Stimulated activated CD4-positive, alpha-beta T cell treated with anti-CD3 and anti-CD28 coated beads, Interleukin-12 subunit alpha, Interleukin-12 subunit beta, amount 100 ng/mL, for 4 hours (primary cell): ENCODE results near the gene GRID2.
"Not testable (repeated sequence)": the region's sequence is repeated elsewhere in the genome, so short reads cannot be mapped to it uniquely, and the experiment has no call there.

Source experiments
- DNase-seq: peaks from one replicate; pipeline ENCODE4 v3.0.0-alpha.2; 2020

The GRID2 gene

GRCh38 chr4:93346840-93347239 is 1043.1 kb downstream of the GRID2 start:
- DNase-seq, result no peak

- DNase-seq, result no peak
These were observed 1045.1 kb downstream of the GRID2 start for GRCh38 chr4:93348896-93349295.

GRCh38 chr4:93351846-93352245 is 1048.1 kb downstream of the GRID2 start:
- DNase-seq, result no peak

DNA sequence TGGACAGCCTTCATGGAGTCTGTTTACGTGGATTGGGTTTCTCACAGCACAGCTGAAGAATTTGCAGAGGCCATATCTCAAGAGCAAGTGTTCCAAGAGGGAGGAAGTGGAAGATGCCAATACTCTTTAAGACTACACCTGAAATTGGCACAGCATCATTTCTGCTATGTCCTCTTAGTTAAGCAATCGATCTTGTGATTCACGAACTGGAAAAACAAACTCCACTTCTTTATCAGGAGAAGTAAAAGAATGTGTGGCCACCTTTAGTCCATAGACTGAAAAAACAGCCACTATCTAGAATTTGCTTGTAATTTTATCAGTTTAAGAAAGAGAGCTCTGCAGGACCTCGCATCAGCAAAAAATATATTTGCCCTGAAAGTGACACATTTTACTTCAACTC is 1051.6 kb downstream of the GRID2 start:
- DNase-seq, result no peak

GRCh38 chr4:93359586-93359985 is 1055.8 kb downstream of the GRID2 start:
- no peak for DNase-seq

DNA sequence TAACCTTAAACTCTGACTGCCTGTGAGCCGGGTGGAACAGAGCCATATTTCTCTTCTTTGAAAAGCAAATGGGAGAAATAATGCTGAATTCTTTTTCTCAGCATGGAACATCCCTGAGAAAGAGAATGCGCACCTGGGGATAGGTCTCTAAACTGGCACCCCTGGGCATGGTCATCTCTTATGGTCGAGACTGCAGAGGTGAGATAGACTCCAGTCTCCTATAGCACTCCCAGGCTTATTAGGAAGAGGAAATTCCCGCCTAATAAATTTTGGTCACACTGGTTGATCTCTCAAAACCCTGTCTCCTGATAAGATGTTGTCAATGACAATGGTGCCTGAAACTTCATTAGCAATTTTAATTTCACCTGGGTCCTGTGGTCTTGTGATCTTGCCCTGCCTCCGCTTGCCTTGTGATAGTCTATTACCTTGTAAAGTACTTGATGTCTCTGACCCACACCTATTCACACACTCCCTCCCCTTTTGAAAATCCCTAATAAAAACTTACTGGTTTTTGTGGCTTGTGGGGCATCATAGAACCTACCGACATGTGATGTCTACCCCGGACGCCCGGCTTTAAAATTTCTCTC is 1062.5 kb downstream of the GRID2 start:
- not testable (repeated sequence) for DNase-seq

DNA sequence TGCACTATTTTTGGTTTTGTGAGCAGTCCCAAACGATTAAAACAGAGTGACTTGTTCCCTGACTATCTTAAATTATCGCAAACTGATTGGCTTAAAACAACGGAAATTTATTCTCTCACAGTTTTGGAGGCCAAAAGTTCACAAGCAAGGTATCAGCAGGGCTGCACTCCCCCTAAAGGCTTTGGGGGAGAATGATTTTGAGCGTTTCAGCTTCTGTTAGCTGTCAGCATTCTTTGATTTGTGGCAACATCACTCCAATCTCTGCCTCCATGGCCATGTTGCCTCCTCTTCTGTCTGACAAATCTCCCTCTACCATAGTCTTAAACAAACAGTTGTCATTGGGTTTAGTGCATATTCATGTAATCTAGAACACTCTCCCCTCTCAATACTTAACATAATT is 1065.2 kb downstream of the GRID2 start:
- DNase-seq, result no peak

DNA sequence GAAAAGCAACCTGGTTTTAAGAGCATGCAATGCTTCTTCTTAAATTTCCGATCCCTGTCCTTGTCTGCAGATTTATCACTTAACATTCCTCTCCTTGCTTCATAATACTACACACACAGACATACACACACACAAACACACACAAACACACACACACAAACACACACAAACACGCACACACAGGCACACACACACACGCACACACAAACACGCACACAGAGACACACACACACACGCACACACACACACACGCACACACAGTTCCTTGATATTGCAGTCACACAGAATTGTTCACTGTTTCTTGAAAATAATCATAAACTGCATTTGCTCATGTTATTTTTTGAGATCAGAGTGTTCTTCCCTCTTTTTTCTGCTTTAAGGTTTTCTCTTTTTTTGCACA is 1066.5 kb downstream of the GRID2 start:
- DNase-seq, result no peak

- no peak for DNase-seq
These were observed 1070.4 kb downstream of the GRID2 start for GRCh38 chr4:93373893-93374860.

- DNase-seq, result no peak
These were observed 1080.5 kb downstream of the GRID2 start for GRCh38 chr4:93384241-93384640.

GRCh38 chr4:93384887-93385286 is 1081.1 kb downstream of the GRID2 start:
- DNase-seq, result no peak

DNA sequence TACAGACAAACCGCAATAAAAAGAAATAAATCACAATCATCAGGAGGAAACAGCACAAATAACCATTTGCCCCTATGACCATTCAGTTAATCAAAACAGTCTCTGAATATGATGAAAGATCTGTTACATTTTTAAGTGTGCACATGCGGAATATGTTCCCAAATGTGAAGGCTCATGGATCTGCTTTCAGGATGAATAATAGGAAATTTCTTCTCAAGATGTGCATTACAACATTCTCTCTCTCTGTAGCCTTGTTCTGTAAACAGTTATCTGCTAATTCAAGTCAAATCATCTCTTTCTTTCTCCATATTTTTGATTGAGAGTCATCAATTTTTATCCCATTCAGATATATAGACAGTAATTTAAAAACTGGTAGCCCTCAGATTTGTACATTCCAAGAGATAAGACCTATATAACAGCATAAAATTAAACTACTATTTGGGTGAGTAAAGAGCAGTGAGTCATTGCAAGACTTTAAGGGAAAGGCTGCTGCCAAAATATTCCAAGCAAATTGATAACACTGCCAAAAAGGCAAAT is 1090.8 kb downstream of the GRID2 start:
- no peak for DNase-seq

DNA sequence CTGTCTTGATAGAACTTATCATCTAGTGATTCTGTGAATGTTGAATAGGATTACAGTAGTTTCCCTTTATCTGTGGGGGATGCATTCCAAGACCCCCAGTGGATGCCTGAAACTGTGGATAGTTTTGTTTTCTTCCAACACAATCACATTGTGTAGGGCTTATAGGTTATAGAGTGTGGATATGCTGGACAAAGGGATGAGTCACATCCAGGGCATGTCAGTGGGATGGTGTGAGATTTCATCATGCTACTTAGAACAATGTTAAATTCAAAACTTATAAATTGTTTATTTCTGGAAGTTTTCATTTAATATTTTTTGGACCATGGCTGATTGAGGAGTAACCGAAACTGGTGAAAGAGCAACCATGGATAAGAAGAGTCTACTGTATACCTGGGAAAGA is 1092.5 kb downstream of the GRID2 start:
- no peak for DNase-seq

DNA sequence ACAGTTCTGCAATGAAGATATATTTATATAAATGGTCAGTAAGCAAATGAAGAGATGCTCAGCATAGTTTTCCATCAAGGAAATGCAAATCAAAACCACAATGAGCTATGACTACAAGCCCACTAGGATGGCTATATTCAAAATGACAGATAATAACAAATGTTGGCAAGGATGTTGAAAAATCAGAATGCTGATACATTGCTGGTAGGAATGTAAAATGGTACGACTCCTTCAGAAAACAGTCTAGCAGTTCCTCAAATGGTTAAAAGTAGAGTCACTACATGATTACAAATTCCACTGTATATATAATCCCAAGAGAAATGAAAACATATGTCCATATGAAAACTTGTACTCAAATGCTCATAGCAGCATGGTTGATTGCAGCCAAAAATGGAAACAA is 1099.8 kb downstream of the GRID2 start:
- no peak for DNase-seq

- DNase-seq, result no peak
These were observed 1103.9 kb downstream of the GRID2 start for GRCh38 chr4:93407493-93408275.

- DNase-seq, result no peak
These were observed 1105.3 kb downstream of the GRID2 start for GRCh38 chr4:93409035-93409434.

GRCh38 chr4:93414041-93414550 is 1110.3 kb downstream of the GRID2 start:
- no peak for DNase-seq

GRCh38 chr4:93416344-93417128 is 1112.8 kb downstream of the GRID2 start:
- DNase-seq, result no peak

- DNase-seq, result no peak
These were observed 1127.6 kb downstream of the GRID2 start for GRCh38 chr4:93431371-93431770.

GRCh38 chr4:93433840-93434239 is 1130.1 kb downstream of the GRID2 start:
- DNase-seq, result no peak

DNA sequence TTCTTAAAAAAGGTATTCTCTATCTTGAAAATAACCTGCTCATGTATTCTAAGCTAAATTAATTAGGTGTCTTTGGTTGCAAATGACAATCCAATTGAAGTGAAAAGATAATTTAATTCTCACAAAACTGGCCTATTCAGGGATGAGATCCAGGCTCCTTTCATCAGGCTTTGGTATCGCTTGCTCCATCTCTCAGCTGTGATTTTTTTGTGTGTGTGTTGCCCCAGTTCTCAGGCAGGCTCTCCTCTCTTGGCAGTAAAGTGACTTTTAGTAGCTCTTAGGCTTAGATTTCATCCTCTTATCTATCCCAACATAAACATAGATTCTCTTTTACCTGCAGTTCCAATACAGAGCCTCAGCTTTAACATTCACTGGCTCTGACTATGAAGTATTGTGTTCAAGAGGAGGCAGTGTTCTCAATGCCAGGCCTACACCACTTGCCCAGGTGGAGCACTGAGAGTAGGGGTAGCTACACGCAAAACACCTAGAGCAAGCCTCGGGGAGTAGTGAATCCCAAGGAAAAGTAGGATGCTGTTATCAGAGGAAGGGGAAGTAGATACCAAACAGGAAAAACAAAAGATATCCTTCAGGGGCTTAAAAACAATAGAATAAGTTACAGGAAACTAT is 1132.3 kb downstream of the GRID2 start:
- DNase-seq, result no peak

DNA sequence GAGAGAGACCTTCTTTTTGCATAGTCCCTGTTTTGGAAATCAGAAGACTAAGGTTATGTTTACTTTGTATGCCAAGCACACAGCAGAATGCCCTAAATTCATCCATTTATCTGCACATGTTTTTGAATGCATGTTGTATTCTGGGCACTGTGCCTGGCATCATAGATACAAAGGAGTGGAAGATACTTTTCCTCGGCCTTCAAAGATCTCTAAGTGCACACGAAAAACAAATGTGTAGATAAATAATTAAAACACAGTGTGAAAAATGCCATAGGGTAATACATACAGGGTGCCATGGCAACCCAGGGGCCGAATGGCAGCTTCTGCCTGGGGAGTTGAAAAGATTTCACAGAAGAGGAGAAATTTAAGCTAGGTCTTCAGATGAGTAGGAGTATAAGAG is 1134.2 kb downstream of the GRID2 start:
- DNase-seq, result no peak
